Activated CD8-positive, alpha-beta memory T cell treated with anti-CD3 and anti-CD28 coated beads, Interleukin-2, amount 50 U/mL, for 4 hours (primary cell): ENCODE data around the gene OLFM4.

Source experiments
- DNase-seq: peaks from one replicate; pipeline ENCODE4 v3.0.0-alpha.2; 2020

Gene OLFM4

GRCh38 chr13:53068585-53069520 is 40.2 kb downstream of the OLFM4 start:
- no peak for DNase-seq

- no peak for DNase-seq
Measured at GRCh38 chr13:53069800-53070199, 41.2 kb downstream of the OLFM4 start.

- no peak for DNase-seq
Measured at GRCh38 chr13:53073711-53074110, 45.1 kb downstream of the OLFM4 start.

- DNase-seq: no peak
Measured at GRCh38 chr13:53074114-53074513, 45.5 kb downstream of the OLFM4 start.

GRCh38 chr13:53075356-53076041 is 46.9 kb downstream of the OLFM4 start:
- no peak for DNase-seq

- DNase-seq: no peak
Measured at GRCh38 chr13:53079691-53080090, 51.1 kb downstream of the OLFM4 start.

GRCh38 chr13:53088871-53089270 is 60.3 kb downstream of the OLFM4 start:
- DNase-seq: no peak

- no peak for DNase-seq
Measured at GRCh38 chr13:53089951-53090350, 61.3 kb downstream of the OLFM4 start.

- no peak for DNase-seq
Measured at GRCh38 chr13:53090461-53090860, 61.8 kb downstream of the OLFM4 start.

GRCh38 chr13:53092931-53093330 is 64.3 kb downstream of the OLFM4 start:
- no peak for DNase-seq

- no peak for DNase-seq
Measured at GRCh38 chr13:53098455-53098854, 69.8 kb downstream of the OLFM4 start.

- DNase-seq: no peak
Measured at GRCh38 chr13:53100394-53101063, 71.9 kb downstream of the OLFM4 start.
